Raji (cell line): ENCODE measurements around the gene SCD.
A peak's percentile ranks its signal among the peaks of the same experiment; 100 is the strongest.

Experiments
- POLR2A ChIP-seq: IDR thresholded peaks from 2 replicates; pipeline ENCODE4 v1.6.1; 2011; ENCODE audit warnings: low read depth, low read length, control low read depth; ENCODE audit not compliant: insufficient read depth

Gene SCD

DNA sequence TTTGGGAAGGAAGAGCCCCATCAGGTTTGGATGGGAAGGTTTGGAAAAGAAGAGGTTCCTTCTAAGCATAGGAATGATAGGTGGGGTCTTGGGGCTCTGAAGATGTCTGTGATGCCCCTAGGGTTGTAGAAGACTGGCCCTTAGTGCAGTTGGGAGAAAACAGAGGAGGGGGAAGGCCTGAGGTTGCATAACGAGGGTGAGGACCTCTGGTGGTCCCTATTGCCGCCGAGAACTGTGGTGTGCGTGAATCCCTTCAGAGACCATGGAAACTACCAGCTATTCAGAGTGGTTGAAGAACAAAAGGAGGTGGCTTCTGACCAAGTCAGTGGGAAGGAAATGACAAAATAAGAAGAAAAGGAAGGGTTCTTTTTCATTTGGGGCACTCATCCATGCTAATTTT lies 13.9 kb upstream of the SCD start:
- TF ChIP-seq POLR2A: no peak

DNA sequence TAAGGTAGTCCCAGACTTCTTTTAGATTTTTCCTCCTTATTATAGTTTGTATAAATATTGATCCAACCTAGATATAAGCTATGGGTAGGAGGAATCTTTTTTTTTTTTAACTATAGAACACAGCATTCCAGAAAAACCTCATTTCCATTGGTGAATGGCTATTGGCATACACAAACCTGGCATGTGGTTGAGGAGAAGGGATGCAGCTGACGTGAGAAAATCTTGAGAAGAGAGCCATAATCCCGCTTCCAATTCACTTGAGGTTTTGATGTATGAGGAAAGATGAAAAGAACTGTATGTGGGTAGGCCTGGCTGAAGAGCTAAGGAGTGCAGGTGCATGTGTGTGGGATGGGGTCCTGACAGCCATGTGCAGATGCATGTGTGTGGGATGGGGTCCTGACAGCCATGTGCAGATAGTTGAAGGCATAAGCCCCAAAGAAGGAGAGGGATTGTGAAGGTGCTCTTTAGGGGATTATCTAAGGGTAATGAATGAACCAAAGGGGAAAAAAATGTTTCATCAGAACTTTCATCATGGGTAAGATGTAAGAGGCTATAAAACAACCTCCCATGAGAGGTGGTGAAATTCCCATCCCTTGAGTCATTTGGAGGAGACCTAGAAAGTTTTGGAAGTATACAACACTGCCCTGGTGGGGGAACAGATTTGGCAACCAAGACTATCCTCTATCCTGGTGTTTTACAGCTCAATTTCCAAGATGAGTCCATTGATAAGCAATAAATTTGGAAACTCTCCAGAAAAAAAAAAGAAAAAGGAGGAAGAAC lies 13.2 kb upstream of the SCD start:
- TF ChIP-seq POLR2A: no peak

DNA sequence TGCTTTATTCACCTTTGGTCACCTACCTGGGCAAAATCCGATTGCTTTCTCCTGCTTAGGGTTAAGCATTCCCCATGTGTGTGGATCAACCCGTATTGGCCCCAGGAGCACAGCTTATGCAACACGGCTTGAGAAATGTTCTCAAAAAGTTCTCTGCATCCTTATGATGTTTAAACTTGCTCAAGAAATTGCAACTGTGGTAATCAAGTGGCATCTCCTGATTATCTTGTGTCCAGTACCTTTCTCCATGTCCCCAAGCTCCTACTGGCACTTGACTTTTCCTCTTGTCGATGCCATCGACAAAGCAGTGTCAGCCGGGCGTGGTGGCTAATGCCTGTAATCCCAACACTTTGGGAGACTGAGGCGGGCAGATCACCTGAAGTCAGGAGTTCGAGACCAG lies 12.3 kb upstream of the SCD start:
- no peak for TF ChIP-seq POLR2A

DNA sequence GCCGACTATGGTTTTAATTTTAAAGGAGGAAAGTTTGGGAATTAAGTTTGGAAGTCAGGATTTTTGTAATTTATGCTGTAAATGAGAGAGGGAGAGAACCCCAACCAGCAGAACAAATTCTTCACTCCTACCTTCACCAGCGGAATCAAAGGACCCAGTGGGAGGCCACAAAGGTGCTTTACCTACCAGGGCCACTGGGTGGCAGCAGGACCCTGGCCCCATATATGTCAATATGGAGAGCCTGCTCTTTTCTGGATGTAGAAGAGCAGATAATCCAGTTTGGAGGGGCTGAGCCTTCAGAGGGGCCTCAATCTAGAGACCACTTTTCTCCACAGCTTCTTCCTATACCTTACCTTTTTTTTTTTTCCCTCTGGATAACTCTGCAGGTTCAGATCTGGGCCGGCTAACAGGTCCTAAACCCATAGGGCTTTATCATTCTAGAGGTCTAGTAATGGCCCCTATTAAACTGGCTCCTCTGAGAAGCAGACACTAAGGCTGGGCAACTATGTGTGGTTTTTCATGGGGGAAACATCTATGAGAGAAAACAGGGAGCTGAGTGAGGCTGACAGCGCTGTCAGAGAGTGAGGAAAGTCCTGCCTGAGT lies 8.5 kb upstream of the SCD start:
- no peak for TF ChIP-seq POLR2A

DNA sequence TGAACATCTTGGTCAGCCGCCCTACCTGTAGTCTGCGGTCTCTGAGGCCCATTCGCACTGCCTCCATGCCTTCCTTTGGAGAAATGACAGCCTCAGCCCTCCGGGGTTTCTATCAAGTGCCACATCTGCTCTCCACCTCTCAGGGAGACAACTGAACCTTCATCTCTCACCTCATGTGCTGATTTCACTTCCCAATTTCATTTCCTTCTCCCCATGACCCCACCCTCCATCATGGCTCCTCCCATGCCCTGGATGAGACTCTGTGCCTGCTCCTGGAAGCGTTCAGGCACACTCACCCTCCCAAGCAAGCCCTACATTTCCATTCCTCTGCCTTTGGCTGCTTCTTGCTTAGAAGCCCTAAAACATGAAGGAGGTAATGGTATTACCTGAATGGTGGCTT lies 7.8 kb upstream of the SCD start:
- TF ChIP-seq POLR2A: peak; percentile 44; the same call in 1 of the 2 replicates

DNA sequence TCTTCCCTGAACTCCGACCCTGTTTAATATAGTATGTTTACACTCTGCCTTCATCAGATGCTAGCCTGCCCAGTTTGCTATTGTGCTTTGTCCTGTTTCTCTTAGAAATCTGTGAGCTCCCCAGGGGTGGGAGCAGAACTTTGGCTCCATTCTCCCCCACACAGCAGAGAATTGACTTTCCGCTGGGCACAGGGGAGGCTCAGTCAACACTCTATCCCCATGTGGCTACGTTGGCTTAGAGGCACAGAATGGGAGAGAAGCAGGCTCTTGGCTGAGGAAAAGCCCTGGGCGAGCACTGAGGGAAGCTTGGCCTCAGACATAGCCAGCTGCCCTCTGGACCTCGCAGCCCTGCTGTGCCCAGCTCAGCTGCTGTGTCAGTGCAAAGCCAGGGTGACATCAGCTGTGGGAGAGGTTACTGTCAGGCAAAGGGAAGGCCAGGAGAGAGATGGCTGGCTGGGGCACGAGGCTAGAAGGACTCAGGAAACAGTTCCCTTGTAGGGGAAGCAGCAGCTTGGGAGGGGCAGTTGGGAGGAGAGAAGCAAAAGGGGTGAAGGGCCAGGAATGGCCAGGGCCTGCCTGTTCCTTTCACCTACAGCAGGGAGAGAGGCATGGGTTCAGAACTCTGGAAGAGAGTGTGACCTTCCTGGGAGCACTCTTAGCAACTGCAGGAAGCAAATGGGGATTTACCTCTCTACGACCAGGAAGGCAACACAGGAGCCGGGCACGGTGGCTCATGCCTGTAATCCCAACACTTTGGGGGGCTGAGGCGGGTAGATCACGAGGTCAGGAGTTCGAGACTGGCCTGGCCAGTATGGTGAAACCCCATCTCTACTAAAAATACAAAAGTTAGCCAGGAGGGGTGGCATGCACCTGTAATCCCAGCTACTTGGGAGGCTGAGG lies 5.8 kb upstream of the SCD start:
- no peak for TF ChIP-seq POLR2A

DNA sequence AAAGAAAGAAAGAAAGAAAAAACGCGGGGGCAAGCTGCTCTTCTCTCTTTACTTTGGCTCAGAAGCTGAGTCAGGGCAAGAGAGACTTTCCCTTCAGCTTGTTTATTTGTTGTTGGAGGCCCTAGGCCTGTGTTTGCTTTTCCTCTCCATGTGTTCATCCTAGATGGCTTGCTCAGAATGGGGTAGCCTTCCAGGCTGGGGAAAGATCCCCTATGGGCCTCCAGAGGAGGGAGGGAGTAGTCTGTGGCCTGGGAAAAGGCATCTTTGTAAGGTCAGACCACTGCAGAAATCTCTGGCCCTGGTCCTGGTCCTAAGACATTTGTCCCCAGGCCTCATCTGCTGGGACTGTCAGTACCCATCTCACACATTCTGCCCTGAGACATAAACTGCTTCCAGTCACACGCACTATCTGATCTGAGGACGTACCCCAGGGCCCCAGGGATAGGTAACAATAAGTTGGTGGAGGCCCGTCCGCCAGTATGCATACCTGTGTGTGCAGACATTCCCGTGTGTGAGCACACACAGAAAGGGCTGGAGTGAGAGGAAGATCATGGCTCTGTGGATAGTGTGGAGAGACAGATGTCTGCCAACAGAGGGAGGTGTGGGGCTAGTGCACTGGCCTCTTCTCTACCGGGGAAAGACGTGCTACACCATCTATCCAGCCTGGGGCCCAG lies 4.9 kb upstream of the SCD start:
- TF ChIP-seq POLR2A: no peak

DNA sequence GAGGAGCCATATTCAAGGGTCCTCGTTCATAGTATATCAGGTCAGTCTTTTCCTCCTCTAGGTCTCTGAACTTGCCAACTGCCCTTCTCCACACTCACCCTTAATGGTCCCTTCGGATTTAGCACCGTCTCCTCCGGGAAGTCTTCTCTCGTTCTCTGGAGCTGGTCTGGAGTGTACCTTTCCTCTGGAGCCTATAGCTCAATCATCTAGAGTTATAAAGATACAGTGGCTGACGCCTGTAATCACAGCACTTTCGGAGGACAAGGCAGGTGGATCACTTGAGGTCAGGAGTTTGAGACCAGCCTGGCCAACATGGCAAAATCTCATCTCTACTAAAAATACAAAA lies 4.4 kb upstream of the SCD start:
- no peak for TF ChIP-seq POLR2A

DNA sequence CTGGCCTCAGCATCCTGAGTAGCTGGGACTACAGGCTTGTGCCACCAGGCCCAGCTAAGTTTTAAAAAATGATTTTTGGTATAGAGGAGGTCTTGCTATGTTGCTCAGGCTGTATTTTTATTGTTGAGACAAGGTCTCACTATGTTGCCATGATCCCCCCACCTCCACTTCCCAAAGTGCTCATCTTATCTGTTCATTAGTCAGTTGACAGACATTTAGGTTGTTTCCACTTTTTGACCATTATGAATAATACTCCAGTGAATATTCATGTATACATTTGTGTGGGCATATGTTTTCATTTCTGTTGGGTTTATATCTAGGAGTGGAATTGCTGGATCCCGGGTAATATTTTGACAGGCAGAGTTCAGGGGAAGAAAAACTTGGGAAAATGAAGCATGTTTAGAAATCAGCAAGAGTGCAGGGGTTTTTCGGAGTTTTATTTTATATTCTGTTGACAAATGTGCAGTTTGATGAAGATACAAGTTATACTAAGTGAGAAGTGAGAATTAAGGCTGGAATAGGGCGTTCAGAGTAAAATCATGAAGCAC lies 2.7 kb upstream of the SCD start:
- TF ChIP-seq POLR2A: no peak

DNA sequence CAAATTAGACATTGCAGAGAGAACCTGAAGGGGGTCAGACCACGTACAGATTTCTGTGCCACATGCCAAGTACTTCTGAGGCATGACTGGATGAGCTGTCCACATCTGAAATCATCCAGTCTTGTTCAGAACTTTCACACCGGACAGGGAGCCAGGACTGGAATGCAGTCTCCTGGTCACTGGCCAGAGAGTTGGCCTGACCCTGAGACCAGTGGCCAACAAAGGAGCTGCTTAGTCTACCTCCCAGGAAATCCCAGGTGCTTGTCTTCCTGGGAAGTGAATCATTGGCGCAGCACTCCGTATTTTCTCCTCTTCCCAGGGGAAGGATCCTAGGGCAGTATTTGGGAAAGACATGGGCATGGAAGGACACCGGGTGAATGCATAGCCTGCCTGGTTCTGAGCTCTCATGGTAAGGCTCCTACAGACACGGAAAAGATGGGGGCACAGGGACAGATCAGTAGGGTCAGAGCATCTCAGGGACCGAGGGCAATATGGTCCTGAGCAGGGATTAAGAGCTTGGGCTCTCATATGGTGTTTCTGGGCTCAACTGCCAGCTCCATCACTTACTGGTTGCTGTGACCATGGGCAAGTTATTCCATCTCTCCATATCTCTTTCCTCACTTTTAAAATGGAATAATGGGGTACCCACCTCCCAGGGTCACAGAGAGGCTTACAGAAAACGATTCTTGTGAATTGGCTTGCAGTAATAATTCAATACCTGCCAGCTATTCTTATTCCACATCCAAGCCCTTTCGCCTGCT lies 1.3 kb upstream of the SCD start:
- TF ChIP-seq POLR2A: no peak

DNA sequence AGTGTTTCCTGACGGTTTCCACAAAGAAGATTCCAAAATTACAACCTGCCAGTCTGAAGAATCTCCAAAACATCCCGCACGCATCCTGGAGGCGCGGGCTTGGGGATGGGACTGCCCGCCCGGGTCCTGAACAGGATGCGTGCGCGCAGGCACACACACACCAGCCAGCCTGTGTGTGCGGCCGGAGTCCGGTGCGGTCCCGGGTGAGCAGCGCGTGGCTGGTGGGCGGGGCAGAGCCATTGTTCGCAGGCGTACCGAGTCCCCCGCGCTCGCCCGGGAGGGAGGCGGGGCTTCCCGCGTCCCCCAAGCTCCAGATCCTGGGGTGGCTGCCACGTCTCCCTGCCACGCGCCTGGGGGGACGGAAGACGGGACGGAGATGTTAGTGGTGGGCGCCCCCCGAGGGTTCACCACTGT lies 675 bp upstream of the SCD start:
- TF ChIP-seq POLR2A: peak; percentile 34; the same call in 1 of the 2 replicates

DNA sequence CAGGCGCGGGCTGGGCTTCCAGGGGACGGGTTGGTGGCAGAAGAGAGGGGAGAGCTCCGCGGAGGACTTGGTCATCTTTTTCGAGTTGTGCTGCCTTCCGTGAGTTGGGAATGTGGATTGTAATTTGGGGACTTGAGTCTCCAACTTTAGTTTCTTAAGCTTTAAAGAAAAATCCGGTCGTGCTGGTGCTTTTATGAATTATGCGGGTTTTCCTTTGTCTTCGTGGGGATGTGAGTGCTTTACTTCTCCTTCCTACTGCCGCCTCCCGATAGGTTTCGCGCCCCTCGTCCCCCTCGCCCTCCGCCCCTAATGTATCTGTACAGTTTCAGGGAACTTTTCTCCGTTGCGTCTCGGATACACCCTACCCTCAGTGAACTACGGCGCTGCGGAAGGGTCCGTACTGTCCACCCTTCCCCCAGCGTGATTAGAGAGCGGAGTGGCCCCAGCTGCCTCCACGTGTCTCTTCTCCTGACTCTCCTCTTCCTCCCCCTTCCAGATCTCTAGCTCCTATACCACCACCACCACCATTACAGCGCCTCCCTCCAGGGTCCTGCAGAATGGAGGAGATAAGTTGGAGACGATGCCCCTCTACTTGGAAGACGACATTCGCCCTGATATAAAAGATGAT lies 649 bp downstream of the SCD start:
- no peak for TF ChIP-seq POLR2A

DNA sequence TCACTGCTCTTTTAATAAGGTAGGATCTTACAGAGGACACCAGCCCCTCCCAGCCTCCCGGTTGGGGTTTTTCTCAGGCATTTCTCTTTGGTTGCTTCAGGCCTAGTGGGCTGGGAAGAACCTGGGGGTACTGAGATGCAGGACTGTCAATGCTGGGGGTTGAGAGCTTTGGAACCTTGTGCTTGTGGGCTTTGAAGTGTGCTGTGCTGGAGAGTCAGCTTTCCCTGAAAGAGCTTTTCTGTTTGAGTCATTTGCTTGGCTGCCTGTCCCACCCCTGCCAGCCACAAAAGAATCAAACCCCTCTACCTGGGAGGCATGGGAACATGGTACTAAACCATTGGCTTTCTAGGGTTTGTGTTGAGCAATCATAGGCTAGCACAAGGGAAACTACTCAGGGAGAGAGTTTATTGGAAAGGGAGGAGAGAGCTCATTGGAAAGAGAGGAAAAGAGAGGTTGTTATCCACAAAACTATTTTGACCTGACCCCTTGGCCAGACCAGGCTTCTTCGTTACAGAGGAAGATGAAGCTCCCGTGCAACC lies 1.4 kb downstream of the SCD start:
- no peak for TF ChIP-seq POLR2A

DNA sequence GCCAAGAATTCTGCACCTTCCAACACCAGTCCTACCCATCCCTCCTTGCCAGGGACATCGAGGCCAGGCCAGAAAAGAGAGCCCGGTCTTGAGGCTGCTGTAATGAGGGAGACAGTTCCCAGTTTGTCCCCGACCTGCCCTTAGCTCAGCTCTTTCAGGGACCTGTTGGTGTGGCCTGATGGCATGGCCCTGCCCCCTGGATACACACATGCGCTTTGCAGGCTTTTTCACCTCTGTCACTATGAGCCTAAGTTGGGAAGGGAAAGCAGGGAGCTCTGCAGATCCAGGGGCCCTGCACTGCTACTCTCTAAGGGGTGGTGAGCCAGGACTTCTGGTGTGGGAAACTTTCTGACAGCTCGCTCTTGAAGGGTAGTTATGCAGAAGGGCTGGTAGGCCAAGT lies 2.1 kb downstream of the SCD start:
- TF ChIP-seq POLR2A: no peak
